GM18868 (cell line): ENCODE results near the gene TRPM4.
"Not testable (repeated sequence)": the region's sequence is repeated elsewhere in the genome, so short reads cannot be mapped to it uniquely, and the experiment has no call there.

Experiments used
- ATAC-seq: cut with Tn5 transposase; IDR thresholded peaks from one replicate; pipeline ENCODE4 v1.9.1; 2021; ENCODE audit warnings: mild to moderate bottlenecking, moderate library complexity; ENCODE audit not compliant: unreplicated experiment

Gene TRPM4

GRCh38 chr19:49150106-49150943, 7.3 kb upstream of the TRPM4 start:
- ATAC-seq: no peak

- ATAC-seq: no peak
These were observed 6.7 kb upstream of the TRPM4 start for GRCh38 chr19:49150944-49151243.

- ATAC-seq: no peak
These were observed 6.1 kb upstream of the TRPM4 start for GRCh38 chr19:49151267-49152118.

GRCh38 chr19:49152119-49152550, 5.5 kb upstream of the TRPM4 start:
- no peak for ATAC-seq

GRCh38 chr19:49153167-49153809, 4.3 kb upstream of the TRPM4 start:
- ATAC-seq: no peak

- ATAC-seq: no peak
These were observed 3.3 kb upstream of the TRPM4 start for GRCh38 chr19:49154279-49154678.

GRCh38 chr19:49155005-49155819, 2.4 kb upstream of the TRPM4 start, which contains the start of gene HRC:
Gene HRC, minus strand, starts transcription at chr19:49155396. Its CDS starts 159 bp downstream, at chr19:49155237.
- no peak for ATAC-seq

- ATAC-seq: no peak
These were observed 1.7 kb upstream of the TRPM4 start for GRCh38 chr19:49155820-49156346.

- ATAC-seq: no peak
These were observed 3.0 kb downstream of the TRPM4 start for GRCh38 chr19:49160450-49161189.

- ATAC-seq: no peak
These were observed 4.4 kb downstream of the TRPM4 start for GRCh38 chr19:49161987-49162386.

- ATAC-seq: no peak
These were observed 7.6 kb downstream of the TRPM4 start for GRCh38 chr19:49165111-49165750.

- ATAC-seq: no peak
These were observed 8.3 kb downstream of the TRPM4 start for GRCh38 chr19:49165865-49166301.

GRCh38 chr19:49167857-49168409, 10.3 kb downstream of the TRPM4 start:
- no peak for ATAC-seq

- ATAC-seq: no peak
These were observed 10.8 kb downstream of the TRPM4 start for GRCh38 chr19:49168421-49168820.

- ATAC-seq: no peak
These were observed 15.6 kb downstream of the TRPM4 start for GRCh38 chr19:49173198-49173597.

GRCh38 chr19:49180659-49181058, 23.1 kb downstream of the TRPM4 start:
- no peak for ATAC-seq

GRCh38 chr19:49182010-49182847, 24.6 kb downstream of the TRPM4 start:
- ATAC-seq: not testable (repeated sequence)

GRCh38 chr19:49182848-49183375, 25.3 kb downstream of the TRPM4 start:
- ATAC-seq: no peak
